K562 (cell line): Measurements from ENCODE around the gene CMTR1. TPM values are rescaled to one million over a fixed set of nuclear protein-coding genes. Genes with fewer than 3 reads are reported as not detected.

ENCODE experiments used
- ATAC-seq: fragments of 200-7000 bp; cut with Tn5 transposase; 3 replicates; pipeline ENCODE4 v1.9.1; 2020; ENCODE audit warnings: moderate library complexity
- BruUV-seq: library from RNA; stranded (reverse); fragments of 400-500 nt; replicated peaks from 2 replicates; lab custom pipeline; 2021; lab: Mats Ljungman, UMichigan
- CTCF ChIA-PET: fragments of 300-600 bp; formaldehyde crosslinking; extraction: SDS; loops from one replicate; lab custom pipeline; 2021; ENCODE audit warnings: low intra/inter-chr PET ratio; lab: Yijun Ruan, JAX
- POLR2A ChIA-PET: fragments of 300-600, 350-650 bp; sonication (Branson Sonifier 250); formaldehyde crosslinking; extraction: SDS; loops from one replicate; lab custom pipeline; 2021; ENCODE audit warnings: antibody characterized with exemption, inconsistent platforms; lab: Yijun Ruan, JAX
- DNase-seq, 4 experiments: peaks; one replicate each; pipeline versions ENCODE4 v3.0.0 to v3.0.0-alpha.2; 2011 to 2018; ENCODE audit warnings: low spot score in 3 of 4, mixed read lengths in 3 of 4; ENCODE audit errors: extremely low read depth in 1 of 4
- FAIRE-seq: peaks from 2 replicates; lab custom pipeline; 2011; peaks lifted over from hg19 to GRCh38; lab: Jason Lieb, UNC
- H2AFZ ChIP-seq: 2 replicates; pipeline ENCODE4 v1.6.0; 2011; ENCODE audit warnings: low read depth, low read length, control low read depth, inconsistent platforms
- H3K27ac ChIP-seq: fragments of 200-600 bp; 3 replicates; pipeline ENCODE4 v1.8.0; 2011; ENCODE audit warnings: low read depth, mild to moderate bottlenecking, control low read depth, inconsistent platforms, low read length, moderate library complexity, mixed read lengths; ENCODE audit errors: extremely low read depth
- H3K27me3 ChIP-seq, 2 experiments: fragments of 300-600 bp in 1 of 2; 2 replicates in 1 of 2; 3 replicates in 1 of 2; pipeline versions ENCODE4 v1.6.0 to v1.8.0; 2011; ENCODE audit warnings: inconsistent platforms in 2 of 2, low read length in 2 of 2, mild to moderate bottlenecking in 1 of 2, mixed read lengths in 1 of 2, moderate library complexity in 1 of 2; ENCODE audit not compliant: control insufficient read depth in 2 of 2, insufficient read depth in 2 of 2
- H3K36me3 ChIP-seq: fragments of 300-600 bp; 3 replicates; pipeline ENCODE4 v1.8.0; 2011; ENCODE audit warnings: mild to moderate bottlenecking, low read length, inconsistent platforms; ENCODE audit not compliant: control insufficient read depth, insufficient read depth
- H3K4me1 ChIP-seq, 2 experiments: fragments of 200-600 bp in 1 of 2; replicated peaks in 1 of 2; 2 replicates in 1 of 2; 3 replicates in 1 of 2; pipeline versions ENCODE4 v1.5.1 to v1.8.0; 2011; ENCODE audit warnings: inconsistent platforms in 2 of 2, low read length in 2 of 2, mild to moderate bottlenecking in 1 of 2, mixed read lengths in 1 of 2, moderate library complexity in 1 of 2; ENCODE audit not compliant: control insufficient read depth in 2 of 2, insufficient read depth in 2 of 2
- H3K4me2 ChIP-seq: 2 replicates; pipeline ENCODE4 v1.6.1; 2011; ENCODE audit warnings: low read length, control low read depth, inconsistent platforms, mixed read lengths; ENCODE audit not compliant: insufficient read depth
- H3K4me3 ChIP-seq: fragments of 200-600 bp; sonication (generic), shearing (Covaris generic); 2 replicates; pipeline ENCODE4 v1.5.1; 2016; ENCODE audit warnings: control low read depth, inconsistent platforms
- H3K79me2 ChIP-seq: fragments of 200-600 bp; 3 replicates; pipeline ENCODE4 v1.8.0; 2011; ENCODE audit warnings: low read length, inconsistent platforms; ENCODE audit not compliant: control insufficient read depth, insufficient read depth
- H3K9ac ChIP-seq, 2 experiments: 2 replicates each; pipeline versions ENCODE4 v1.6.0 to v1.6.1; 2011; ENCODE audit warnings: low read depth in 2 of 2, low read length in 2 of 2, control low read depth in 1 of 2, inconsistent platforms in 1 of 2, mild to moderate bottlenecking in 1 of 2, mixed read lengths in 1 of 2; ENCODE audit not compliant: insufficient read depth in 1 of 2
- H3K9me1 ChIP-seq: one replicate; pipeline ENCODE4 v1.6.0; 2011; ENCODE audit warnings: inconsistent platforms, mild to moderate bottlenecking, low read length, moderate library complexity; ENCODE audit not compliant: control insufficient read depth, insufficient read depth
- H3K9me3 ChIP-seq: replicated peaks from 2 replicates; pipeline ENCODE4 v1.5.1; 2011; ENCODE audit warnings: low read depth, low read length, inconsistent platforms; ENCODE audit not compliant: control insufficient read depth, insufficient read depth
- H4K20me1 ChIP-seq: replicated peaks from 2 replicates; pipeline ENCODE4 v1.6.1; 2011; ENCODE audit warnings: low read length, inconsistent platforms, mixed read lengths; ENCODE audit not compliant: control insufficient read depth, insufficient read depth
- ARID1B ChIP-seq: fragments of 450-650 bp; IDR thresholded peaks from 2 replicates; pipeline ENCODE4 v1.6.1; 2016; ENCODE audit warnings: antibody characterized with exemption, mild to moderate bottlenecking, inconsistent platforms
- E4F1 ChIP-seq: fragments of 250-450 bp; sonication (Bioruptor Pico); IDR thresholded peaks from 2 replicates; pipeline ENCODE4 v1.5.0; 2021; ENCODE audit warnings: mild to moderate bottlenecking, borderline replicate concordance
- KAT8 ChIP-seq: fragments of 450-650 bp; IDR thresholded peaks from 2 replicates; pipeline ENCODE4 v1.6.1; 2016; ENCODE audit warnings: low read depth, mild to moderate bottlenecking
- MYBL2 ChIP-seq, 2 experiments: fragments of 450-650 bp in 1 of 2; sonication (generic) in 1 of 2; formaldehyde crosslinking in 1 of 2; IDR thresholded peaks; 2 replicates each; pipeline versions ENCODE4 v1.6.1 to v1.8.1; 2017 to 2022; ENCODE audit warnings: borderline replicate concordance in 1 of 2, inconsistent platforms in 1 of 2, low read depth in 1 of 2, mild to moderate bottlenecking in 1 of 2, missing genetic modification reagents in 1 of 2, moderate library complexity in 1 of 2
- NCOA4 ChIP-seq: fragments of 450-650 bp; IDR thresholded peaks from 2 replicates; pipeline ENCODE4 v1.6.1; 2018; ENCODE audit warnings: mild to moderate bottlenecking; ENCODE audit not compliant: partially characterized antibody
- NCOR1 ChIP-seq: fragments of 450-650 bp; IDR thresholded peaks from 2 replicates; pipeline ENCODE4 v1.6.1; 2016; ENCODE audit warnings: mild to moderate bottlenecking, moderate library complexity
- PPARD ChIP-seq: fragments of 250-450 bp; sonication (Bioruptor Pico); IDR thresholded peaks from 2 replicates; pipeline ENCODE4 v1.8.0; 2022; ENCODE audit warnings: inconsistent platforms, mild to moderate bottlenecking, moderate library complexity
- PREB ChIP-seq: sonication (generic); formaldehyde crosslinking; IDR thresholded peaks from 2 replicates; pipeline ENCODE4 v1.8.1; 2023; ENCODE audit warnings: mild to moderate bottlenecking, missing genetic modification reagents
- THRAP3 ChIP-seq: fragments of 450-650 bp; IDR thresholded peaks from 2 replicates; pipeline ENCODE4 v1.6.1; 2016; ENCODE audit warnings: mild to moderate bottlenecking, inconsistent platforms, borderline replicate concordance
- U2AF2 ChIP-seq: fragments of 200-400 bp; formaldehyde crosslinking; optimal IDR thresholded peaks from 2 replicates; pipeline ENCODE3; 2017; ENCODE audit warnings: low read depth, mild to moderate bottlenecking, low read length
- ZNF174 ChIP-seq: fragments of 250-450 bp; sonication (Bioruptor Pico); IDR thresholded peaks from 2 replicates; pipeline ENCODE4 v1.4.0; 2020; ENCODE audit warnings: mild to moderate bottlenecking
- ZNF23 ChIP-seq: fragments of 250-450 bp; sonication (Bioruptor Pico); IDR thresholded peaks from 2 replicates; pipeline ENCODE4 v1.4.0; 2020; ENCODE audit warnings: mild to moderate bottlenecking
- ZNF311 ChIP-seq: fragments of 250-450 bp; sonication (Bioruptor Pico); IDR thresholded peaks from 2 replicates; pipeline ENCODE4 v1.4.0; 2020; ENCODE audit warnings: mild to moderate bottlenecking, moderate library complexity
- ZNF436 ChIP-seq: fragments of 250-450, 450-650 bp; sonication (Bioruptor Pico); formaldehyde crosslinking; IDR thresholded peaks from 2 replicates; pipeline ENCODE4 v1.7.0; 2020; ENCODE audit warnings: mild to moderate bottlenecking
- WGBS: fragments of 100-300 bp; shearing (Covaris generic); methylation state at CpG from one replicate; pipeline ENCODE4 v1.1.6; 2016; ENCODE audit warnings: low coverage, mixed read lengths; ENCODE audit not compliant: insufficient coverage; ENCODE audit errors: missing lambda C conversion rate; 5-methylcytosine and 5-hydroxymethylcytosine counted together
- in situ Hi-C: fragments of 300-500 bp; cut with MboI; formaldehyde crosslinking; loops from 4 replicates; pipeline ENCODE4 v1.15.0; 2018; ENCODE audit warnings: inconsistent platforms, mixed read lengths
- intact Hi-C: fragments of 100-400 bp; cut with micrococcal nuclease; formaldehyde crosslinking; loops from 2 replicates; pipeline ENCODE4 v1.14.2; 2022
- polyA plus RNA-seq, 8 experiments: library from polyadenylated mRNA; depleted of rRNA in 4 of 8; stranded (reverse) in 5 of 8; unstranded in 3 of 8; fragments of >200 nt; fragmentation: Nextera tagmentation in 2 of 8; fragmentation: Illumina TruSeq in 1 of 8; extraction: Ambion mirVana in 2 of 8; extraction: Trizol in 1 of 8; gene quantifications; 2 replicates each; pipeline versions ENCODE4 v1.2.1 to v1.2.3, GENCODE V29; 2011 to 2014; ENCODE audit warnings: inconsistent platforms in 1 of 8, missing spikeins in 1 of 8
- total RNA-seq, 7 experiments: library from RNA; depleted of rRNA in 6 of 7; stranded (reverse); fragments of >200 nt in 6 of 7; fragmentation: Illumina TruSeq in 2 of 7; extraction: Trizol in 2 of 7; gene quantifications; 2 replicates each; pipeline versions ENCODE4 v1.2.1 to v1.2.3, GENCODE V29; 2011 to 2021; ENCODE audit warnings: low replicate concordance in 1 of 7
- TF ChIP-seq, protein P1 (sequence below): fragments of 450-650 bp; formaldehyde crosslinking; IDR thresholded peaks from 2 replicates; pipeline ENCODE4 v1.4.0; 2020; ENCODE audit warnings: mild to moderate bottlenecking

CMTR1 gene
- total and polyA plus RNA-seq, 9 of the 15 experiments (the other 6 are each of a cell fraction or from before 2014, with no cell fraction given) = 2.9 to 63.5 (median 49.5) TPM

GRCh38 chr6:37409501-37409900 lies 23.5 kb upstream of the CMTR1 start:
- WGBS = 21% methylated on average over 1 of the region's 1 CpG

More at GRCh38 chr6:37409501-37409900, 23.5 kb upstream of the CMTR1 start:
- Histone ChIP-seq H3K9me1 (no peaks in the 10 kb centered on the region), H3K79me2 (no peaks in the 10 kb centered on the region), H4K20me1 (no peaks in the 10 kb centered on the region), H3K9ac (no peak overlapping the region), H3K4me3 (no peak overlapping the region), H3K36me3 (no peaks in the 10 kb centered on the region), H3K4me2 (no peak overlapping the region), H3K27ac (no peak overlapping the region), H3K9me3 (no peaks in the 10 kb centered on the region), H2AFZ (no peak overlapping the region), H3K27me3 (no peaks in the 10 kb centered on the region), H3K4me1 (no peaks in the 10 kb centered on the region)
- TF ChIP-seq NCOR1 (no peak), THRAP3 (no peak), MYBL2 (IDR thresholded peaks at IDR 0.05; ENCODE audit: low read depth) (no peak), MYBL2 (CRISPR knock-in tag; IDR thresholded peaks at IDR 0.05; ENCODE audit: borderline replicate concordance) (no peak), ZNF23 (CRISPR knock-in tag) (no peak), ZNF436 (CRISPR knock-in tag) (no peak), ARID1B (no peak), PPARD (CRISPR knock-in tag) (no peak), ZNF174 (CRISPR knock-in tag) (no peak), E4F1 (CRISPR knock-in tag) (no peak), PREB (CRISPR knock-in tag) (no peak), KAT8 (no peak), ZNF311 (CRISPR knock-in tag) (no peak), NCOA4 (no peak), U2AF2 (no peak)
- TF ChIP-seq, protein P1, sequence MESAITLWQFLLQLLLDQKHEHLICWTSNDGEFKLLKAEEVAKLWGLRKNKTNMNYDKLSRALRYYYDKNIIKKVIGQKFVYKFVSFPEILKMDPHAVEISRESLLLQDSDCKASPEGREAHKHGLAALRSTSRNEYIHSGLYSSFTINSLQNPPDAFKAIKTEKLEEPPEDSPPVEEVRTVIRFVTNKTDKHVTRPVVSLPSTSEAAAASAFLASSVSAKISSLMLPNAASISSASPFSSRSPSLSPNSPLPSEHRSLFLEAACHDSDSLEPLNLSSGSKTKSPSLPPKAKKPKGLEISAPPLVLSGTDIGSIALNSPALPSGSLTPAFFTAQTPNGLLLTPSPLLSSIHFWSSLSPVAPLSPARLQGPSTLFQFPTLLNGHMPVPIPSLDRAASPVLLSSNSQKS (CRISPR knock-in tag) = no peak
- in situ Hi-C loops = no loop called here
- POLR2A ChIA-PET = interaction anchor here (1.6 to 1.8 kb wide), 2 partner anchors 10 to 16 kb away, joined by 4 read pairs; no protein-coding TSS in a partner anchor
- intact Hi-C loops = no loop called here
- FAIRE-seq (no peak), ATAC-seq (no peak), DNase-seq (no peak)
- no TSS peak for BruUV-seq
- CTCF ChIA-PET = no interaction called here
